GM19193 (cell line): ENCODE data around the gene EYA3.

Experiments used
- POLR2A ChIP-seq: IDR thresholded peaks from 4 replicates; pipeline ENCODE4 v1.6.1; 2011; ENCODE audit not compliant: insufficient read depth, insufficient read length; ENCODE audit errors: extremely low read depth

EYA3 gene

GRCh38 chr1:27936370-27936769 is 152.0 kb downstream of the EYA3 start:
- TF ChIP-seq POLR2A: no peak

- TF ChIP-seq POLR2A: no peak
Observed at GRCh38 chr1:27935721-27936120, 152.7 kb downstream of the EYA3 start.

GRCh38 chr1:27934818-27935549 is 153.4 kb downstream of the EYA3 start, which contains the start of gene SMPDL3B:
Gene SMPDL3B (plus strand): TSS chr1:27935000. CDS start chr1:27935184, 184 bp downstream.
- TF ChIP-seq POLR2A: no peak

- TF ChIP-seq POLR2A: no peak
Observed at GRCh38 chr1:27931759-27932158, 156.7 kb downstream of the EYA3 start.

- no peak for TF ChIP-seq POLR2A
Observed at GRCh38 chr1:27931184-27931583, 157.2 kb downstream of the EYA3 start.

- no peak for TF ChIP-seq POLR2A
Observed at GRCh38 chr1:27928216-27928954, 160.0 kb downstream of the EYA3 start.

GRCh38 chr1:27922272-27922671 is 166.1 kb downstream of the EYA3 start:
- TF ChIP-seq POLR2A: no peak
